GM12873 (cell line): ENCODE measurements around the gene TNIP2.

Source experiments
- CTCF ChIP-seq: IDR thresholded peaks from 2 replicates; pipeline ENCODE4 v1.5.1; 2012; ENCODE audit warnings: low read depth, mild to moderate bottlenecking, moderate library complexity, low read length, control low read depth; ENCODE audit not compliant: insufficient read depth; ENCODE audit errors: missing control alignments

TNIP2 gene

GRCh38 chr4:2741626-2742025 lies 14.5 kb downstream of the TNIP2 start:
- TF ChIP-seq CTCF, result no peak

- no peak for TF ChIP-seq CTCF
Observed at GRCh38 chr4:2735869-2736268, 20.3 kb downstream of the TNIP2 start.

GRCh38 chr4:2734612-2735011 lies 21.5 kb downstream of the TNIP2 start:
- no peak for TF ChIP-seq CTCF

GRCh38 chr4:2733844-2734574 lies 22.1 kb downstream of the TNIP2 start:
- no peak for TF ChIP-seq CTCF

- TF ChIP-seq CTCF, result no peak
Observed at GRCh38 chr4:2733001-2733843, 22.9 kb downstream of the TNIP2 start.

- TF ChIP-seq CTCF, result no peak
Observed at GRCh38 chr4:2732526-2732925, 23.6 kb downstream of the TNIP2 start.

- no peak for TF ChIP-seq CTCF
Observed at GRCh38 chr4:2731907-2732317, 24.2 kb downstream of the TNIP2 start.
